ENCODE data around the gene SSBP4. TPM values are rescaled to one million over a fixed set of nuclear protein-coding genes. Genes with fewer than 3 reads are reported as not detected.

The SSBP4 gene
- total RNA-seq, 8 experiments from 2014 or later, result 60.2 to 155 (median 70.1) TPM

DNA sequence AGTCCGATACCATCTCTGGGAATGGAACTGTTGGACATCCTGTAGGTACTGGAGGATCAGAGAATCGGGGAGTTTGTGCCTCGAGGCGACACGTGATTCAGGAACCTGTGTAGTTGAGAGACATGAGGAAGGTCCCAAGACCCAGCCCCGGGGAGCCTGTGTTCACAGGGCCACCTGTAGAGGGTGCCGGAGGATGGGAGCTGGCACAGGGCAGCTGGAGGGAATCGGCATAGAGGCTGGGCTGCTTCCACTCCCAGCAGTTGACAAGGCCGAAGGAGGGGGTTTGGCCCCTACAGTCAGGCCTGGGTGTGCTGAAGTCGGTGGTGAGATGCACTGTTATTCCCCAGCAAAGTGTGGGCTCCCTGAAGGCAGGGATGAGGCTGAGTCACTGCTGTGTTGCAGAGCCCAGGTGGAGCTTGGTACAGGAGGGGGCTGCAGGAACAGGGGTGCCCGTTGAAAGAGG is 21.2 kb downstream of the SSBP4 start:
- Histone ChIP-seq H3K4me3 (no peak overlapping the region), H3K4me1 (replicated peaks in 1 of 2) (peaks cover 25 to 28% of the 10 kb centered on the region in 2 donors), H3K27ac (no peak overlapping the region)
- in situ Hi-C loops (cut with MboI; ENCODE audit: low pct_unique_long_range_greater_than_20kb in 2 of 9, low sequenced_read_pairs in 9 of 9, unreplicated experiment in 9 of 9), result no loop called here
- ATAC-seq (replicated peaks in 6 of 8), result no peak
- WGBS, 10 experiments, result 5 to 84% (median 69%) methylated on average over 3 to 9 of the region's 11 CpGs; no CpG with 5 or more reads in 3 of the 10 experiments

DNA sequence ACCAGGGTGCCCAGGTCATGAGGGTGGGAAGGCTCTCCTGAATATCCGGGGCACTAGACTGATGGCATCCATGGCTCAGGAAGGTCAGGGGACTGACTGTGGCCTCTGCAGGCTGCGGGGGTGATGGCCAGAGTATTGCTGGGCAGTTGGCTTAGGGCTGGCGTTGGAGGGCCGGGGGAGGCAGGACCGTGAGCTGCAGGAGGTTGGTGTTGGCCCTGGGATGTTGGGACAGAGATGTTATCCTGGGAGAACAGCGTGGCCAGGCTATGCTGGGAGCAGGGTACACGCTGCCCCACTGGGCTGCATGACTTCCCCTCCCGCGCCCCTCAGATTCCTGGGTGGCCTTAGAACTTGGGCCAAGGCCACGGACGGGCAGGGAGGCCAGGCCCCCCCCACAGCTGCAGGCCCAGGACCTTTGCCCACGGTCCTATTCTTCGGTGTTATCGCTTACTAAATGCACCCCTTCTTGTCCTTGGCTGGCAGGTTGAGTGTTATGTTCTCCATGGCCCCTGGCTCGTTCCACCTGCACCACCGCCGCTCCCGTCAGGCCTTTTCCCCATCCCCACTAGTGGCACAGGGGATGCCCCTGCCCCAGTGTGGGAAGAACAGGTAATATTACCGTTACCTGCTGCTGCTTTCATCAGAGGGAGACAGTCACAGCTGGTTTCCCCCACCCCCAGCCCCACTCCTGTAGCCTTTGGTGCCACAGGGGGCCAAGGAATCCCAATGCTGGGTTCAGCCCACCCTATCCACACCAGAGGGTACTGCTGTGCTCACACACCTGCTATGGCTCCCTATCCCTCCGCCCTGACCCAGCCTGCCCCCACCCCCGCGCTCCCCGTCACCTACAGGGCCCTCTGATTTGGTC is 22.0 kb downstream of the SSBP4 start:
- ATAC-seq (replicated peaks in 6 of 8), result no peak
- Histone ChIP-seq H3K4me3 (no peak overlapping the region), H3K27ac (no peak overlapping the region), H3K4me1 (replicated peaks in 1 of 2) (peaks cover 21 to 22% of the 10 kb centered on the region in 2 donors)
- in situ Hi-C loops (cut with MboI; ENCODE audit: low pct_unique_long_range_greater_than_20kb in 2 of 9, low sequenced_read_pairs in 9 of 9, unreplicated experiment in 9 of 9), result no loop called here
- 67 to 100% (median 97%) methylated on average over 1 to 5 of the region's 23 CpGs; no CpG with 5 or more reads in 4 of the 10 experiments for WGBS, 10 experiments

DNA sequence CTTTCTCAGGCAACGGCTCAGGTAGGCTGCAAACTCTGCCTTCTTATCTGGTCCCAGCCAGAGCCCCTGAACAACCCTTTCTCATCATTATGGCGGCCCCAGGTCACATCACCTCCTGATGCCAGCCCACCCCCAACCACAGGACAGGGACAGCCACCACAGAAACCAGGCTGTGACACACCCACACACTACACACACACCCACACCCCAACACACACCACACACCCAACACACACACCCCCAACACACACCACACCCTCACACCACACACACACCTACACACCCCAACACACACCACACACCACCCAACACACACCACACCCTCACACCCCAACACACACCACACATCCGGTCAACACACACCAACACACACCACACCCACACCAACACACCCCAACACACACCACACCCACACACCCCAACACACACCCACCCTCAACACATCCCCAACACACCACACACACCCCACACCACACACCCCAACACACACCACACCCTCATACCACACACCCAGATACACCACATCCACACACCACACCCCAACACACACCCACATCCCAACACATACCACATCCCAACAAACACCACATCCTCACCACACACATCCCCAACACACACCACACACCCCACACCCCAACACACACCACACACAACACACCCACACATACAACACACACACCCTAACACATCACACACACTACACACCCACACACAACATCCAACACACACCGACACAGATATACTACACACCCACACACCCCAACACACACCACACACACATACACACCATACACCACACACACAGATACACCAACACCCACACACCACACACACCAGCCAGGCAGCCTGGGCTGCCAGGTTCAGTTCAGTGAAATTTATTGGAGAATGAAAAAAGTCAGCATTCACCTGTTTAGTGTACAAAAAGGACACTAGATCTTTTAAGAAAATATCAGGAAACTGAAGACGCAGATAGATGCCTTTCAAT is 22.9 kb downstream of the SSBP4 start:
- Histone ChIP-seq H3K27ac (no peak overlapping the region), H3K4me3 (no peak overlapping the region), H3K4me1 (replicated peaks in 1 of 2) (peaks cover 17 to 19% of the 10 kb centered on the region in 2 donors)
- WGBS, 10 experiments, result 86 to 100% (median 100%) methylated on average over 1 to 2 of the region's 5 CpGs; no CpG with 5 or more reads in 1 of the 10 experiments
- no peak for ATAC-seq (replicated peaks in 6 of 8)
- in situ Hi-C loops (cut with MboI; ENCODE audit: low pct_unique_long_range_greater_than_20kb in 2 of 9, low sequenced_read_pairs in 9 of 9, unreplicated experiment in 9 of 9), result no loop called here

DNA sequence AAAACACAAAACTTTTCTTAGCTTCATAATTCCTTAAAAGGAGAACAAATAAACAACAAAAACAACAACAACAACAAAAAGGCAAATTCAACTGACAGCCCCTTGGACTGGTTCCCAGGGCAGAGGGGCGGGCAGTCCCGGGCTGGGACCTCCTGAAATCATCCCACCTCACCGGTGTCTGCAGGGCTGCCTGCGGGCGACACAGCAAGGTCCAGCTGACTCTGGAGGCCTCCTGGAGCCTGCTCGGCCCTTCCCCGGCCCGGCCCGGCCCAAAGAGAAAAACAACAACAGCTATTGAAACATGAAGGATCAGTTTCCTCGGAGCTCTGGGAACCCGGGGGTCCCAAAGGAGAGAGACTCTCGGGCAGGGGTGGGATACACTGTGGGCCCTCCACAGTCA is 23.7 kb downstream of the SSBP4 start:
- Histone ChIP-seq H3K27ac (no peak overlapping the region), H3K4me1 (replicated peaks in 1 of 2) (peaks cover 17 to 22% of the 10 kb centered on the region in 2 donors), H3K4me3 (no peak overlapping the region)
- 58 to 90% (median 75%) methylated on average over 2 to 9 of the region's 12 CpGs; no CpG with 5 or more reads in 5 of the 10 experiments for WGBS, 10 experiments
- no peak for ATAC-seq (replicated peaks in 6 of 8)
- in situ Hi-C loops (cut with MboI; ENCODE audit: low pct_unique_long_range_greater_than_20kb in 2 of 9, low sequenced_read_pairs in 9 of 9, unreplicated experiment in 9 of 9), result no loop called here

DNA sequence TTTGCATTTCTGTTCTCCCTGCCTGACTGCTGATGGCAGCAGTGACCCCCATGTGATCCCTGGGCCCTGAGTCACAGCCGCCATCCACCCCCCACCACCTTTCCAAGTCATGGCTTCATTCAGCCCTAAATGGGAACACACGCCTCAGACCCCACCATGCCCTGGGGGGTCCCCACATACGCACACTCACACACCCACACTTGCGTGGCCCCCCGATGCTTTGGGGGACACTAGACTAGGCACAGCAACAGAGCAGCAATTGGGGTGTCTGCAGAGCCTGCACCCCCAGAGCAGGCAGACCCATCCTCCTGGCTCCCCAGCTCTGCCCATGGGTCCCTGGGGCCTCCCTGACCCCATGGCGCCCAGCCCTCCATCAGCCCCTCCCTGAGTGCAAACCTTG is 24.2 kb downstream of the SSBP4 start:
- WGBS, 10 experiments, result 80 to 100% methylated on average over 1 of the region's 6 CpGs; no CpG with 5 or more reads in 8 of the 10 experiments
- H3K4me3 ChIP-seq, result no peak overlapping the region
- in situ Hi-C loops (cut with MboI; ENCODE audit: low pct_unique_long_range_greater_than_20kb in 2 of 9, low sequenced_read_pairs in 9 of 9, unreplicated experiment in 9 of 9), result no loop called here
- peaks cover 14 to 20% of the 10 kb centered on the region in 2 donors for H3K4me1 ChIP-seq (replicated peaks in 1 of 2)
- no peak for ATAC-seq (replicated peaks in 6 of 8)
- no peak overlapping the region for H3K27ac ChIP-seq

DNA sequence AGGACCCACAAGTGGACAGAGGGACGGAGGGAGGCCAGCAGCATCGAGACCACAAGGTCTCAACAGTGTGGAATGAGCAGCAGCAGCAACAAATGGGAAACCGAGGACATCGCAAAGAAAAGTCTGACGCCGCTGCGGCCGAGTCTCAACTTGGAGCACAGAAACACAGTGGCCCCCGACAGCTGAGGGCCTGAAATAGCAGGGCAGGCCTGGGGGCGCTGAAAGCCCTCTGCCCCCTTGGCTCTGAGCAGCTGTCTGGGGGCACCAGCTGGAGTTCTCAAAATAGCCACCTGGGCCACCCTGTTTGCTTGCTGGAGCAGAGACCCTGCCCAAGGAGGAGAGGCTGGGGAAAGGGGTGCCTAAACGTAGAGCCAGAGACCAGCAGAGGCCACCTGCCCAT is 24.6 kb downstream of the SSBP4 start:
- in situ Hi-C loops (cut with MboI; ENCODE audit: low pct_unique_long_range_greater_than_20kb in 2 of 9, low sequenced_read_pairs in 9 of 9, unreplicated experiment in 9 of 9), result no loop called here

DNA sequence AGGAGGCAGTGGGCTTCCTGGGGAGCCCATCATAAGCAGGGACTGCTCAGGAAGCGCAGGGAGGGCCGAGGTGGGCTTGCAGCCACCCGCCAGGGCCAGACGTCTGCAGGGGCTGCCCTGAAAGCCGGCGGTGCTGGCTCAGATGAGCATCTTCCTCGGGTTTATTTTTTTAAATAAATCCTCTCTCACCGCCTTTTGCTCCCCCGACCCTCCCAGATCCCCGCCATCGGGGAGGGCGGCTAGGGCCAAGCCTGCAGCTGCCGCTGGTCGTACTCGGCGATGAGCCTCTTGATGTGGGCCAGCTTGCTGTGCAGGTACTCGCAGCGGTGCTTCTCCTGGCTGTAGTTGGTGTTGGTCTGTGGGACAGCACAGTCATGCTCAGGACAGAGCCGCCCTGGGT is 25.3 kb downstream of the SSBP4 start:
- Histone ChIP-seq H3K4me3 (no peak overlapping the region), H3K27ac (no peak overlapping the region), H3K4me1 (replicated peaks in 1 of 2) (peaks cover 3 to 8% of the 10 kb centered on the region in 2 donors)
- in situ Hi-C loops (cut with MboI; ENCODE audit: low pct_unique_long_range_greater_than_20kb in 2 of 9, low sequenced_read_pairs in 9 of 9, unreplicated experiment in 9 of 9), result no loop called here
- no peak for ATAC-seq (replicated peaks in 6 of 8)
- 80 to 100% (median 100%) methylated on average over 1 to 14 of the region's 19 CpGs; no CpG with 5 or more reads in 5 of the 10 experiments for WGBS, 10 experiments

More for the DNA sequence above, 24.6 kb downstream of the SSBP4 start:
- no peak overlapping the region for H3K27ac ChIP-seq
- peaks cover 10 to 15% of the 10 kb centered on the region in 2 donors for H3K4me1 ChIP-seq (replicated peaks in 1 of 2)
- H3K4me3 ChIP-seq, result no peak overlapping the region
- ATAC-seq (replicated peaks in 6 of 8), result no peak
- WGBS, 10 experiments, result 67 to 100% (median 95%) methylated on average over 1 to 7 of the region's 11 CpGs; no CpG with 5 or more reads in 6 of the 10 experiments

DNA sequence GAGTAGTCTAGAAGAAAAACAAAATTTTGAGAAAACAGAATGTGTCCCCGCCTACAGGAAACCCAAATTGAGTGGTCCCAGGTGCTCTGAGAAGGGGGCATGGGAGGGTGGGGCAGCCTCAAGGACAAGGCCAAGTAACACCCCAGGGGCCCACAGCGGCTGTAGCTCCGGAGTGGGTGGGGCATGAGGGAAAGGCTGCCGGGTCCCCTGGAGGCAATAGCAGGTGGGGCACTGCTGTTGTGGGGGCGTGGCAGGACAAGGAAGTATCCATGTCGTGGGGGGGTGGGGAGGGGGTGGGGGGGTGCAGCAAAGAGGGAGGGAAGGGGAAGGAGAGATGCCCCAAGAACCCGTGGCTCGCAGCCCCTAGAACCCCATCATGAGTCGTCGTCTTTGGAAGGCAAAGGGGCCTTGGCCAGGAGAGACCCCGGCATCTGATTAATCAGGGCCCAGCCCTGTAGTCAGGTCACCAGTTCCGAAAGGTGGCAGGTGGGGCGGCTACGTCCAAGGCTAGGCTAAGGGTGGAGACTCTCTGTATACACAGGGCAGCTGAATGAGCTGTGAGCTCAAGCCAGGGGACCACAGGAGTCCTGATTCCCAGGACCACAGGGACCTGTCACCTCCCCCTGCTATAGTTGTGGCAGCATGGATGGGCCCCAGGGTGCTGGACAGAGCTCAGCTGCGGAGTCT is 26.2 kb downstream of the SSBP4 start:
- 60 to 100% (median 80%) methylated on average over 1 to 8 of the region's 15 CpGs; no CpG with 5 or more reads in 7 of the 10 experiments for WGBS, 10 experiments
- H3K27ac ChIP-seq, result no peak overlapping the region

DNA sequence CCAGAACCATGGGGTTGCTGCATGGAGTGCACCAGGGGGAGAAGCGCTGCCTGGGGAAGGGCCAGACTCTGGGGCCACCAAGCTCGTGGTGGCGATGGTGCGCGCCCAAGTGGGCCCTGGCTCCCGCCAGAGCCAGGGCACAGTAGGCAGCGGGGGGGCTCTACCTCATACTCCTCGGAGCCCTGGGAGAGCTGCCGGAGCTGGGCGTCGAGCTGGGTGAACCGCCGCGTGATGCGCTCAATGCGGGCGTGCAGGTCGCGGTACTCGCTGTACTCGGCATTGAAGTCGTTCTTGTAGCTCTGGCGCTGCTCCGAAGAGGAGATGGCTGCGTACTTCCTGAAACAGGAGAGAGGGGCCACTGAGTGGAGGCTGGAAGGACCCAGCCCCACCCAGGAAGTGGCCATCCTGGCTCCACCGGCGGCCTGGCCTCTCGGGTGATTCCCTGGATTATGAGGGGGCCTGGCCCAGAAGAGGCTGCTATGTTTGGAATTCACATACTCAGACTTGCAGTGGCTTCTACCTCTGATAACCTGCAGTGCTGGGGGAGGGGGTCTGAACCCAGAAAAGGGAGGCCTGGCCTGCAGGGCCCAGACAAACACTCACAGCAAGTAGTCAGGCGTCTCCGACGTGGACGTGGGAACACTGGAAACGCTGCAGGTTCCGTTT is 27.1 kb downstream of the SSBP4 start:
- in situ Hi-C loops (cut with MboI; ENCODE audit: low pct_unique_long_range_greater_than_20kb in 2 of 9, low sequenced_read_pairs in 9 of 9, unreplicated experiment in 9 of 9), result no loop called here
- no peak for ATAC-seq (replicated peaks in 6 of 8)
- 74 to 100% (median 100%) methylated on average over 1 to 15 of the region's 34 CpGs; no CpG with 5 or more reads in 5 of the 10 experiments for WGBS, 10 experiments
- Histone ChIP-seq H3K27ac (no peak overlapping the region), H3K4me1 (replicated peaks in 1 of 2) (peaks cover 3 to 7% of the 10 kb centered on the region in 2 donors), H3K4me3 (no peak overlapping the region)

More for the DNA sequence above, 26.2 kb downstream of the SSBP4 start:
- H3K4me3 ChIP-seq, result no peak overlapping the region
- ATAC-seq (replicated peaks in 6 of 8), result peak in 1 of 8 experiments; percentile 2
- H3K4me1 ChIP-seq (replicated peaks in 1 of 2), result peaks cover 0 to 4% of the 10 kb centered on the region in 2 donors
- in situ Hi-C loops (cut with MboI; ENCODE audit: low pct_unique_long_range_greater_than_20kb in 2 of 9, low sequenced_read_pairs in 9 of 9, unreplicated experiment in 9 of 9), result no loop called here

DNA sequence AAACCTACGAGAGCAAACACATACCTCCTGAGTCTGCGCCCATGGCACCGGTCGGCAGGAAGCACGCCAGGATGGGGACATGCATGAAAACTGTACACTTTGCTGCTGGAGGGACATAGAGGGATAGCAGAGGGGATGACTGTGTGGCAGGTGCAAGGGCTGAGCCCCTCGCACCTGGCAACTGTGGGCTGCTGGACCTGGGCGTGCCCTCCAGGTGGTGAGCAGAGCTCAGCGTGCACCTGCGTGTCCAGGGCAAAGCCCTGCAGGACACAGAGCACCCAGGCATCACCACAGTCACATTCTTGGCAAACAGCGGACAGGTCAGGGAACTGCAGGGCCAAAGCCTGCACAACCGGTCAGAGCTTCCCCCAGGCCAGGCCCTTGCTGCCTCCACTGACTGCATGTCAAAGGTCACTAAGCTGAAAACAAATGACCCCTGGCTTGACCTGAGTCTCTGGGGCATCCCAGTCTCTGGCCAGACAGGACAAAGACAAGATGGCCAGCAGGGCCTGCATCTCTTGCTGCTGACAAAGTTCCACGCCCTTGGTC is 27.7 kb downstream of the SSBP4 start:
- peaks cover 9 to 13% of the 10 kb centered on the region in 2 donors for H3K4me1 ChIP-seq (replicated peaks in 1 of 2)
- ATAC-seq (replicated peaks in 6 of 8), result no peak
- H3K4me3 ChIP-seq, result no peak overlapping the region
- 71 to 100% (median 96%) methylated on average over 1 to 4 of the region's 12 CpGs; no CpG with 5 or more reads in 3 of the 10 experiments for WGBS, 10 experiments
- in situ Hi-C loops (cut with MboI; ENCODE audit: low pct_unique_long_range_greater_than_20kb in 2 of 9, low sequenced_read_pairs in 9 of 9, unreplicated experiment in 9 of 9), result no loop called here
- no peak overlapping the region for H3K27ac ChIP-seq

DNA sequence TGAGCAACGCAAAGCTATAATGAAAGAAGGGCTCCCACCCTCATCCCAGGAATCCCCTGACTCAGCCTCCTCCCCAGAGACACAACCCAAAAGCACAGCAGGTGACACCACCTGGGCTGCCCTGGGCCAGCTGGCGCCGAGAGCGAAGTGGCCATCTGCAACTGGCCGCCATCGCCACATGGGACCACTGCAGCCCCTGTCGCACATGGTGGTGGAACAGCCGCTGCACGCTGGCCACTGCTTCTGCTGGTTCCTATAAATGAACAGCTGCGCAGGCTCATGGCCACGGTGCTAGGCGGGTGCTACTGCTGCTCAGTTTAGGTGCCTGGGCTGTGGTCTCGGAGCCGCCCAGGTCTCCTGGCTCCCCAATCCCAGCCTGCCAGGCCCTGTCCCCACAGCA is 30.4 kb downstream of the SSBP4 start:
- Histone ChIP-seq H3K4me3 (no peak overlapping the region), H3K27ac (no peak overlapping the region), H3K4me1 (replicated peaks in 1 of 2) (peaks cover 19 to 20% of the 10 kb centered on the region in 2 donors)
- WGBS, 10 experiments, result 97% methylated on average over 6 of the region's 14 CpGs; no CpG with 5 or more reads in 9 of the 10 experiments
- in situ Hi-C loops (cut with MboI; ENCODE audit: low pct_unique_long_range_greater_than_20kb in 2 of 9, low sequenced_read_pairs in 9 of 9, unreplicated experiment in 9 of 9), result no loop called here
- ATAC-seq (replicated peaks in 6 of 8), result no peak

All from motor neuron (in vitro differentiated cells).